CD4-positive, alpha-beta T cell treated with Interleukin-6 at 100 ng/mL for 8 hours (primary cell): Measurements from ENCODE around the gene RFC3.
"Not testable (repeated sequence)": the region's sequence is repeated elsewhere in the genome, so short reads cannot be mapped to it uniquely, and the experiment has no call there.

Experiments
- DNase-seq: peaks from one replicate; pipeline ENCODE4 v3.0.0-alpha.2; 2020; ENCODE audit warnings: mixed read lengths, low spot score

Gene RFC3

GRCh38 chr13:33812829-33813228 is 5.1 kb upstream of the RFC3 start:
- DNase-seq = not testable (repeated sequence)

DNA sequence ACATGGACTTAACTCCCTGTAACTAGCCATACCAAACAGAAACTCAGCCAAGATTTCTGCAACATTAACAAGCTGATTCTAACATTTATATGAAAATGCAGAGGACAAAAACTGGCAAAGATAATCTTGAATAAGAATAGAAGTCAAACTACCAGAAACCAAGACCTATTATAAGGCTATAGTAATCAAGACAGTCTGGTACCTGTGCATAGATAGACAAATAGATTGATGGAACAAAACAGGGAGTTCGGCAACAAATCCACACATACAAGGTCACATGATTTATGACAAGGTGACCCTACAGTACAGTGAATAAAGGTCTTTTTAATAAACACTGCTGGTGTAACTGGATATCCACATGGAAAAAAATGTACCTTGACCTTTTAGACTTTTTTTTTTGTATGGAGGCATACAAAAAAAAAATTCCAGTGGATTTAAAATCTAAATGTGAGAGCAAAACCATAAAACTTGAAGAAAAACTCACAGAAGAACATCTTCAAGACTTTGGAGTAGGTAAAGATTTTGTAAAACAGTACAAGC is 2.9 kb upstream of the RFC3 start:
- DNase-seq = no peak

DNA sequence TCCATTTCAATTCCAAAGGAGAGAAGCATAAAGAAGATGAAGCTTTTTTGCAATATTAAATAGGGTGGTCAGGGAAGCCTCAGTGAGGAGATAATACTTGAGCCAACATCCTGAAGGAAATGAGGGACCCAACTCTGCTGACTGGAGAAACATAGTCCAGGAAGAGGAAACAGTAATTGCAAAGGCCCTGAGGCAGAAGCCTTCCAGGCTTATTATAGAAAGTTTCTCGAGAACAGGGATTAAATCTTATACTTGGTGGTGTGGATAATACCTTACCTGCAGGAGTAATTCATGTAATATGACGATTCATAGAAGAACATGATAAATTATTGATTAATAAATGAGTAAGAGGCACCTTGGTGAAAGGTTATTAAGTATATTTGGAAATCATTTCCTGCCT is 1.0 kb upstream of the RFC3 start:
- no peak for DNase-seq

DNA sequence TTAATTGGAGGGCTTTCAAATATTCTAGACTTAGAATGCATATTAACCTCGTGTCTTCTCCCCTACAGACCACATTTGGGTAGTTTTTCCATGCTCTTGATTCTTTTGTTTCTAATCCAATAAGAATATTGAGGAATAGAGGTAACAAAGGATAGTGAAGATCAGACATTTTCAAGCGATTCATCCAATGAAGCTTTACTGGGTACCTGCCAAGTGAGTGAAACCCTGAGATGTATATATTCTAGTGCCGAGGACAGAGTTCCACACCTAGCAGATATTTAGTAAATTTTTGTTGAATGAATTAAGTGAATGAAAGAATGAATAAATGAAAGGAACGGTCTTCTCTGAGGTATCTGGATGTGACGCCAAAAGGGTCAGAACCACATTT is 442 bp upstream of the RFC3 start:
- DNase-seq = no peak

- DNase-seq = no peak
These were observed 7.1 kb downstream of the RFC3 start for GRCh38 chr13:33825083-33825482.

GRCh38 chr13:33827139-33827538 is 9.2 kb downstream of the RFC3 start:
- DNase-seq = no peak

DNA sequence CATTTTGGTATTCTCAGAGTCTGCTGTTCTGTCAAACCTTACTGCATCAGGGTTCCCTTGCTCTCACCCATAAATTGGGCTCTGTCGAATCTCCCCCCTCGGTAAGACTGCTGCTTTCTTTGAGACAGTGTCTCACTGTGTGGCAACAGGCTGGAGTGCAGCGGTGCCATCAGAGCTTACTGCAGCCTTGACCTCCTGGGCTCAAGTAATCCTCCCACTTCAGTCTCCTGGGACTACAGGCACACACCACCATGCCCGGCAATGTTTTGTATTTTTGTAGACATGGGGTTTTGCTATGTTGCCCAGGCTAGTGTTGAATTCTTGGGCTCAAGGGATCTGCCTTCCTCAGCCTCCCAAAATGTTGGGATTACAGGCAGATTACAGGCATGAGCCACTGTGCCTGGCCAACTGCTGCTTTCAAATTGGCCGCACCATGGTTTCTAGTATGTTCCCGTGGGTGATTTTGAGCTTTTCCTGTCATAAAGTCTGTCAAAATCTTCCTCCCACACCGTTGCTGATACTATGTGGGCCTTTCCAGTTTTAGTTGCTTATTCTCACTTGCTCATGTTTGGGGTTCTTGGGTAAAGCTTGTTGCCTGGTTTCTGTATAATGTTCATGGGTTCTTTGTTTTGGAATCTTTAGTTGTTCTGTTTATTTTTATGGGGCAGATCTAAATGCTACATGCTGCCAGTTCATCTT is 10.6 kb downstream of the RFC3 start:
- DNase-seq = no peak

DNA sequence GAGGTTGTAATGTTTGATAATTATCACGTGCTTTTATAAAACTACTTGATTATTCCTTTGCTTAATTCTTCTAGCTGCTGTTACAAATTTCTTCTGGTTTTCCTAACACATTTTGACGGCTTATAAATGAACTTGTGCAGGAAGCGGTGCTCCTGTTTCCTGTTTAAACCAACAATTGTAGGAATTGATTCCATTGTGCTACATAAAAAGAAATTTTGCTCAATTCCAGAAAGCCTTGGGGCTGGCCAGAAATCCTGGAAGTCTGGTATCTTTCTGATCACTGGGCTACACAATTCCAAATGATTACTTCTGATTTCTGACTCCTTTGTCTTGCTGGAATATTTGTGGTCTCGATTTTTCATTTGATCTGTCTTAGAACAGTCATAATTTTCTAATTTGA is 14.9 kb downstream of the RFC3 start:
- no peak for DNase-seq

GRCh38 chr13:33838647-33839046 is 20.7 kb downstream of the RFC3 start:
- no peak for DNase-seq

DNA sequence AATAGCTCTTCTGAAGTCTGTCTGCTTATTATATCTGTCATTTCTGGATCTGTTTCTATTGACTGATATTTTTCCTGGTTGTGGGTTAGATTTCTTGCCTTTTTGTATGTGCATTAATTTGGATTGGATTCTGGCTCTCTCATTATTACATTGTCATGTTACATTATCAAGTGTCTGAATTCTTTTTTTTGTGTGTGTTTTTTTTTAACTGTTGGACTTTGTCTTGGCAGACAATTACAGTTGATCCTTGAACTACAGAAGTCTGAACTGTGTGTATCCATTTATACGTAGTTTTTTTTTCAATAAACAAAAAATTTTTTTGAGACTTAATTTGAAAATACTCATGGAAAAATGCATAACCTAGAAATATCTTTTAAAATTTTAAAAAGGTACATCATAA is 22.5 kb downstream of the RFC3 start:
- no peak for DNase-seq

GRCh38 chr13:33842207-33842606 is 24.3 kb downstream of the RFC3 start:
- no peak for DNase-seq

- DNase-seq = no peak
These were observed 25.0 kb downstream of the RFC3 start for GRCh38 chr13:33842986-33843385.

GRCh38 chr13:33845572-33846302 is 27.8 kb downstream of the RFC3 start:
- no peak for DNase-seq

- no peak for DNase-seq
These were observed 28.5 kb downstream of the RFC3 start for GRCh38 chr13:33846303-33847062.

DNA sequence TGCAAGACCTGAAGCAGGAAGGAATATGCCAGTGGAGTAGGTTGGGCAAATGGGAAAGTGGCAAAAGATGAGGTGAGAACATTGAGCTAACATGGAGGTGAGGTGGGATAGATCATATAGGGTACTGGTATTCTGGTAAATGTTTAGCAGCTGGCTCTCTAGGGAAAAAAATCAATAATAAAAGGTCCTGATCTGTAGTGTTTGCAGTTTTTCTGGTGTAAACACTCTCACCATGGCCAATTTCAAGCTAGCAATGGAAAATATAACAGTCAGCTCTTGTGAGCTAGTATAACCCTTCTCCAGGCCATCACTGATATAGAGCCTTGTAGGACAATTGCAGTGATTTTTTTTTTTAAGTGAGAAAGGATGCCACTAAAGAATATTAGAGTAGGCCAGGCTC is 31.3 kb downstream of the RFC3 start:
- no peak for DNase-seq

GRCh38 chr13:33855371-33855895 is 37.5 kb downstream of the RFC3 start:
- no peak for DNase-seq

- no peak for DNase-seq
These were observed 41.8 kb downstream of the RFC3 start for GRCh38 chr13:33859691-33860303.

DNA sequence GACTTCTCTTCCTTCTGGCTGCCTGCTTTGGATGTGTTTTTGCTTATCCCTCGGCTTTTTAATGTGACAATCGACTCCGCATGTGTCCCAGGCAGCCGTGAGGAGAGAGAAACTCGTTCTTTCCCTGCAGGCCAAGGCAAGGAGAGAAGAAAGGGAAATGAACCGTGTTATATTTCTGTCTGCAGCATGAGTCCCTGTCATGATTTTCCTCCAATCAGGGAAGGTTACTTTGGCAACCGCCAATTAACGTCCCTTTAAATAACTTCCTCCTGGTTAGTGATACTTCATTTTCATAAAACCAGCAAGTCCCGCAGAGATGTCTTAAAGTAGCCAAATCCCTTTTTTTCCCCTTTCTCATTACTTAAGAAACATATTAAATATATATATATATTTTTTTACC is 42.6 kb downstream of the RFC3 start:
- no peak for DNase-seq

GRCh38 chr13:33862016-33862415 is 44.1 kb downstream of the RFC3 start:
- no peak for DNase-seq

GRCh38 chr13:33863188-33863789 is 45.3 kb downstream of the RFC3 start:
- DNase-seq = no peak

DNA sequence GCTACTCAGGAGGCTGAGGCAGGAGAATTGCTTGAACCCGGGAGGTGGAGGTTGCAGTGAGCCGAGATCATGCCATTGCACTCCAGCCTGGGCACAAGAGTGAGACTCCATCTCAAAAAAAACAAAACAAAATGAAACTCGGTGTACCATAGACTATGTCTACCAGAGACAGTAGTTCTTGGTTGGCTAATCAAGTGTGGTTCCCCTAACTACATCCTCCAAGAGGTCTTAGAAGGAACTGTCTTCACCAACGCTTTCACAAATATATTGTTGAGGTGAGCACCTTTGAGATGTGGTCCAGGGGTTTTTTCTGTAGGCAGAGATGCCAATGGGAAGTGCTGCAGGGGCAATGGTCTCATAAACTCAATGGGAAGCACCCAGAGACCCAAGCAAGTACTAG is 48.0 kb downstream of the RFC3 start:
- DNase-seq = no peak

- DNase-seq = no peak
These were observed 49.5 kb downstream of the RFC3 start for GRCh38 chr13:33867472-33867871.
